Renal pelvis (tissue), 4 donors: ENCODE results near the gene PGM1. TPM values are rescaled to one million over a fixed set of nuclear protein-coding genes. Genes with fewer than 3 reads are reported as not detected.

Experiments used
- DNase-seq: peaks from one replicate; pipeline ENCODE4 v3.0.0-alpha.2; 2013
- polyA plus RNA-seq, 3 donors: library from polyadenylated mRNA; unstranded; fragments of 120-200 nt; gene quantifications; one replicate each; pipeline ENCODE4 v1.2.1, GENCODE V29; 2013; ENCODE audit not compliant: insufficient read length in 3 of 3

Gene PGM1
- polyA plus RNA-seq, 3 donors = 27.7 to 32.7 (median 28.8) TPM

GRCh38 chr1:63593886-63594605, 835 bp downstream of the PGM1 start:
- DNase-seq = peak; percentile 23

GRCh38 chr1:63595435-63595834, 2.2 kb downstream of the PGM1 start:
- DNase-seq = no peak

DNA sequence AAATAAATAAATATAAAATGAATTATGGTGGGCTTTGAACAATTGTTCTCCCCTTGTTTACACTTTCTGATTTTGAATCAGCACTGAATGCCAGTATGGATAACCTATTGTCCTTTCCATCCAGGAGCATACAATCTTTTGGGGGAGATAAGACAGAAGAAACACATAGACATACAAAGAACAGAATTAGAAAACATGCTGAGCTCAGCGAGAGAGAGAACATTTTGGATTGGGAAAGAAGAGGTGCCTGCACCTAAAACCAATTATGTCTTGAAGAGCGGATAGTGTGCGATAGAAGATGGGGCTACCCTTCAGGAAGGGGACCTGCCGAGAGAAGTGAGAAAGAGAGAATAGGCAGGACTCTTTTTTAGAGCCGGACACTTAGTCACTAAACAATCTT, 6.6 kb downstream of the PGM1 start:
- DNase-seq = no peak

- DNase-seq = no peak
Measured at GRCh38 chr1:63600248-63600647, 7.0 kb downstream of the PGM1 start.

DNA sequence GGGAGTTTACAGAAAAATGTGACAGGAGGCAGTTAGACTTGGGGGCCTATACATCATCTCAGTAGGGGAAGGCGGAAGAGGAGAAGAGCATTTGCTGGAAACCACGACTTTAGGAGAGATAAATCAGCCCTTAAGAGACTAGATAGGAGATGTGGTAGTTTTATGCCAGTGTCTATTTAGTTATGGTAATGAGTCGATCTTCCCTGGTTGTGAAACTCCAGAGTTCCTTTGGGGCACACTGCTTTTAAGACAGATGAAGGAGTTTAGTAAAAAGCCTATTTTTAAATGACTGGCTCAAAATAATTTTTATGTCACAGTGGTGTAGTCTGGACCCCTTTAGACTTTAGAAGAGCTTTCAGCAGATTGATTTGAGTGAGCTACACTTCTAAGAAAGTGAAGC, 7.8 kb downstream of the PGM1 start:
- no peak for DNase-seq

GRCh38 chr1:63601463-63601862, 8.3 kb downstream of the PGM1 start:
- no peak for DNase-seq

DNA sequence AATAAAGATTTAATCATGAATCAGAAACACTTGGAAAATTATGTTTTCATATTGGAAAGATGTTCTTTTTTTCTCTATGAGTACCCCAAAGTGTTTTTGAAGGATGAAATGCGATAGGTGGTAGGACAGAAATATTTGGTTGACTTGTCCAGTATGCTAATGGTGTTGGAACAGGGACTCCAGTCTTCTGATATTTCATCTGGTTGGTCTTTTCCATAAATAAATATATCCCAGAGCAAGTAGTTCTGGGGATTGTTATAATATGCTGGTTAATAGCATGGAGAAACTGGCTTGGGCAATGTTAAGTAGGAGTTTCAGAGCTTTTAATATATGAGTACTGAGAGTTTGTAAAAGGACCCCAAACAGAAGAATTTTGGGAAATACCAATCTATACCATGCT, 8.7 kb downstream of the PGM1 start:
- no peak for DNase-seq

GRCh38 chr1:63602629-63603028, 9.4 kb downstream of the PGM1 start:
- no peak for DNase-seq

GRCh38 chr1:63603810-63604209, 10.6 kb downstream of the PGM1 start:
- DNase-seq = no peak

DNA sequence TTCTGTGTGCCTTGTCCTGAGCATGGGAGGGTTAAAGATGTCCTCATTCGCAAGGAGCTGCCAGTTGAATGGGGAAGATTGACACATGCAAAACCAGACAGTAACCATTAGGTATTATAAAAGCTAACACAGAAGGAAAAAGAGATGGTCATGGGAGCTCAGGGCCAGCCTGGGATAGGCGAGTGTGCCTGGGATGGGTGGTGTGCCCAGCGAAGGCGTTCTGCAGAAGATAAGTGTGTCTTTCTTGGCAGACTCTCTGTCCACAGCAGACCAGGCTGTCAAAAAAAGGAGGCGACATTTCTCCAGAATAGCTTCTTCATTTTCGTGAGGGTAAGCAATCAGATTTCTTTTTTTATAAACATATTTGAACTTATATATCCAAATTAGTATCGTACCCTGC, 14.1 kb downstream of the PGM1 start:
- DNase-seq = no peak

DNA sequence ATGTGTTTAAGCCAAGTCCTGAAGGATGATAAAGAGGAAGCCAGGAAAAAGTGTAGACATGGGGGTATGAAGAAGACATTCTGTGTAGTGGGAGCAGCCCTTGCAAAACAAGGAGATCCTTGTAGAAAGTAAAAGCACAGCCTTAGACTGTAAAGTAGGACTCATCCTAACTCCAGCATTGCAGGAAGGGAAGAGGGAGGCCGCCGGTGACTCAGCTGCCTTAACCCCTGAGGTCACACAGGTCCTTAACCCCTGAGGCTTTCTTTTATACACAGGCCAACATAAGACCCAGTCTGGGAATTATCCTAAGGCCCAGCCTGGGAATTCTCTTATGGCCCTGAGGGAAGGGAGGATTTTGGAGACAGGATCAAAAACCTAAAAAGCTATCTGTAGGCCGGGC, 18.0 kb downstream of the PGM1 start:
- DNase-seq = no peak

GRCh38 chr1:63612564-63612963, 19.4 kb downstream of the PGM1 start:
- DNase-seq = no peak

DNA sequence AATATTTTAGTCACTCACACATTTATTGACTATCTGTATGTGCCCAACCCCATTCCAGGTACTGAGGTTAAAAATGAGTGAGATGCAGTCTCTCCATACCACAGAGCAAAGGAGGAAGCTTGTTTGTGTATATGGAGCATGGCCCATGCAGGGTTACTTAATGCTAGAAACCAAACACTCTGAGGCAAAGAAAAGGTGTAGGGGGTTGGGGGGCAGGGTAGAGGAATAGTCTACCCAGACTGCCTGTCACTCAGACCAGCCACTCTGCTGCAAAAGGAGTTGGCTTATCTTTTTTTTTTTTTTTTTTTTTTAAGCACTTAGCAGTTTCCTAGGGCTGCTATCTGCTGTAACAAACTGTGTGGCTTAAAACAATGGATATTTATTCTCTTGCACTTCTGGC, 19.8 kb downstream of the PGM1 start:
- DNase-seq = no peak

DNA sequence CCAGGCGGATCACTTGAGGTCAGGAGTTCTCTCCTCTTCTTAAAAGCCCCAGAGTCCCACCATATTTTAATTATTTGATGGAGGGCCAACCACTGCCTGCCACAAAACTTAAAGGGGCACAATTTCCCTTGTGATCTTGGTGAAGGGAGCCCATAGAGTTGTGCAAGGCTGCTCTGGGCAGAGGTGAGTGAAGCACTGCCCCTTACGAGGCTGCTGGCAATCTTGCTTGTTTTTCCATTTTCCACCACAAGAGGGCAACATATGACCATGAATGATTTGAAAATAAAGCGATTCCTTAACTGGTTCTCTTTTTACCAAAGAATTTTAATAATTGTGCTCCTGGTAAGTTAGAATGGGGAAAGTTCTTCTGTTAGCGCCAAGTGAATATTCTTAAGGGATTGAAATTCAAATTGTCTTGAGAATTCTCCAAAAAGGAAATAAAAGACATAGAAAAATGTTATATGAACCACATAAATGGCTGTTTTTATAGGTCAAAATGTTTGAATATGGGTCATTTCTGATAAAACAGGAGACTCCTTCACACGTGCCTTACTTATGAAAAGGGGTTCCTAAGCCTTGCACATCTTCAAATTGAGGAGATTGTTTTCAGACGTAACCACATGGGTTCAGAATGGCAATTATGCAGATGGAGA, 22.7 kb downstream of the PGM1 start:
- peak; percentile 76 for DNase-seq

- no peak for DNase-seq
Measured at GRCh38 chr1:63617450-63617849, 24.2 kb downstream of the PGM1 start.

- no peak for DNase-seq
Measured at GRCh38 chr1:63618011-63618410, 24.8 kb downstream of the PGM1 start.

DNA sequence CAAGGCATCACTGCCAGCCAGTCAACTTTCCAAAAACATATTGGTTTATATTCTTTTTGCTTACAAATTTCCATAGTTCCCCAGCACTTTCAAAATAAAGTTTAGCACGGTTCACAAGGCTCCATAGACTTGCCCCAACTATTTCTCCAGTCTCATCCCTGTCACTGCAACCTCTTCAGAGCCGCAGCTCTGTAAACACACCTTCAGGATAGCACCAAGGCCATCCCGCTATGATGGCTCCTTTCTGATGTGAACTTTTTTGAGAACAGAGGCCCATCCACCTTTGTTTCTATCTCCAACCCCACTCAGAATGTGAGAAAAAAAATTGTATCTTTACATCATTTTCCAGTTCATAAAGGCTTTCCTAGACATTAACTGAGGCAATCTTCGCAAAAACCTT, 26.3 kb downstream of the PGM1 start:
- DNase-seq = no peak

GRCh38 chr1:63620671-63621070, 27.5 kb downstream of the PGM1 start:
- DNase-seq = no peak

DNA sequence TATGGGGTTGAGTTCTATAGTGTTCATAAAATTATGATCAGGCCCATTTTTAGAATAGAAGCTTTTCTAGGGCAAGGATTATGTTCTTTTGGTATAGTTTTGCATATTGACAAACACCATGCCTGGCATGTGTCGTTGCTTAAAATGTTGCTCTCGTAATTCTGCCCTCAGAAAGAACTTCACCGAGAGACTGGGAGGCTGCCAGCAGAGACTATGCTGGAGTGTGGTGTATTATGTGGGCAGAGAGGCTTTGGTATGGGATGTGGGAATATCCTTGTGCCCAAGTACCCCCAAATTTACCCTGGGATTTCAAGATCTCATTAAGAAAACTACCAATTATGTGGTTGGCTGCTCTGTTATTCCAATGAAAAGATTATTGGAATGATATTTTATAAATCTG, 27.9 kb downstream of the PGM1 start:
- DNase-seq = no peak

- DNase-seq = no peak
Measured at GRCh38 chr1:63621698-63622097, 28.5 kb downstream of the PGM1 start.

GRCh38 chr1:63622849-63623566, 29.8 kb downstream of the PGM1 start:
- DNase-seq = no peak

GRCh38 chr1:63623952-63624351, 30.7 kb downstream of the PGM1 start:
- no peak for DNase-seq

DNA sequence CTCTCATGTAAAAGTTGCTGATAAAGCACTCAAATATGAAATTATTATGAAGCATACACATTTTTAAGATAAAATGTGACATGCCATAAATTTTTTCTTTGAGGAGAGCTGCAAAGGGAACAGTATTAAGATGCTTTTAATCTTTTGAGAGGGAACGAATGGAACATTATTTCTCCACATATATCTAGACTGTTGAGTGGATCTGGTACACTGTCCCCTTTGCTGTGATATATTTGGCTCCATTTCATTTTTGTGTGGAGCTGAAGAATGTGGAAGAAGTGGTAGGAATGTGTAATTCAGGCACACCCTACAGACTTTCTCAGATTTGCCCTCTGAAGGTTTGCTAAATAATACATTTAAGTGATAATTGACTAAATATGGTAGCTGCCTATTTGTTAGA, 31.7 kb downstream of the PGM1 start:
- no peak for DNase-seq
